ENCODE measurements around the gene KIF3A. TPM values are rescaled to one million over a fixed set of nuclear protein-coding genes. Genes with fewer than 3 reads are reported as not detected.

The KIF3A gene
- total and polyA plus RNA-seq, 2 experiments from 2014 or later = 11.2 to 19.7 TPM

GRCh38 chr5:132780577-132780976 is 43.2 kb upstream of the KIF3A start (continued):
- TF ChIP-seq EZH2 (IDR thresholded peaks at IDR 0.05; ENCODE audit: low read depth, unreplicated experiment) (no peak), EZH2phosphoT487 (IDR thresholded peaks at IDR 0.05; ENCODE audit: unreplicated experiment) (no peak)

DNA sequence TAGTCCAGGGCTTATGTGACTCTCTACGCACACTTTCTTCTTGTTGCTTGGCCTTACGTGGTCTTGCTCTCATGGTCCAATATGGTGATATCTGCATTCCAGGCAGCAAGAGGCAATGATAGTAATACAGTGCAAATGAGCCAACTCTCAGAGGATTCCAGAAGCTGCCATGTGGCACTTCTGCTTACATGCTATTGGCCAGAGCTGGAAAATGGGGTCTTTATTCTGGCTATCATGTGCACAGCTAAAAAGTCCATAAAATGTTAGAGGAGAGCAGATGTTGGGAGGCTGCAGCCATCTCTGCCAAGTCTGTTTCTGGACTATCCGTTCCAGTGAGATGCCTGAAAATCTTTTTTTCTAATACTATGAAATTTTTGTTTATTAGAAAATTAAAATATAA is 42.6 kb upstream of the KIF3A start:
- no peak for ATAC-seq
- Mint-ChIP-seq H3K4me3 (no peak overlapping the region), H3K27ac (no peak overlapping the region), H3K27me3 (ENCODE audit: insufficient read depth, low read depth, poor library complexity) (peaks cover 23% of the 10 kb centered on the region), H3K4me1 (peaks cover 24% of the 10 kb centered on the region), H3K9me3 (no peaks in the 10 kb centered on the region), H3K36me3 (ENCODE audit: low read depth) (no peaks in the 10 kb centered on the region)
- Histone ChIP-seq H3K4me3 (no peak overlapping the region), H3K36me3 (ENCODE audit: insufficient read depth) (no peaks in the 10 kb centered on the region), H2AFZ (no peak overlapping the region), H3K27me3 (ENCODE audit: insufficient read depth) (peaks cover 70% of the 10 kb centered on the region), H3K27ac (ENCODE audit: low read depth) (no peak overlapping the region), H3K4me1 (ENCODE audit: insufficient read depth) (peaks cover 18% of the 10 kb centered on the region), H3K4me2 (no peak overlapping the region), H3K79me2 (replicated peaks; ENCODE audit: insufficient read depth) (no peaks in the 10 kb centered on the region; the same call in 1 of the 2 replicates), H3K9me2 (ENCODE audit: insufficient read depth) (no peaks in the 10 kb centered on the region), H3F3A (replicated peaks; ENCODE audit: low read depth) (no peaks in the 10 kb centered on the region), H4K20me1 (replicated peaks; ENCODE audit: insufficient read depth) (0 out of 2 replicates have a peak, but pooled peaks cover 4% of the 10 kb centered on the region)
- DNase-seq (ENCODE audit: low spot score) = no peak
- TF ChIP-seq EZH2 (IDR thresholded peaks at IDR 0.05; ENCODE audit: low read depth, unreplicated experiment) = no peak
- TF ChIP-seq POLR2AphosphoS5 (IDR thresholded peaks at IDR 0.05; ENCODE audit: low read depth) = no peak
- TF ChIP-seq STAT1 (IDR thresholded peaks at IDR 0.05; ENCODE audit: unreplicated experiment) = no peak
- no peak for TF ChIP-seq ZNF331 (CRISPR knock-in tag; IDR thresholded peaks at IDR 0.05; ENCODE audit: low read depth)
- TF ChIP-seq ETS1 (IDR thresholded peaks at IDR 0.05) = no peak
- no peak for TF ChIP-seq CTCF (conservative IDR thresholded peaks at IDR 0.05; ENCODE audit: low read depth in 2 of 2)
- TF ChIP-seq, protein P1, sequence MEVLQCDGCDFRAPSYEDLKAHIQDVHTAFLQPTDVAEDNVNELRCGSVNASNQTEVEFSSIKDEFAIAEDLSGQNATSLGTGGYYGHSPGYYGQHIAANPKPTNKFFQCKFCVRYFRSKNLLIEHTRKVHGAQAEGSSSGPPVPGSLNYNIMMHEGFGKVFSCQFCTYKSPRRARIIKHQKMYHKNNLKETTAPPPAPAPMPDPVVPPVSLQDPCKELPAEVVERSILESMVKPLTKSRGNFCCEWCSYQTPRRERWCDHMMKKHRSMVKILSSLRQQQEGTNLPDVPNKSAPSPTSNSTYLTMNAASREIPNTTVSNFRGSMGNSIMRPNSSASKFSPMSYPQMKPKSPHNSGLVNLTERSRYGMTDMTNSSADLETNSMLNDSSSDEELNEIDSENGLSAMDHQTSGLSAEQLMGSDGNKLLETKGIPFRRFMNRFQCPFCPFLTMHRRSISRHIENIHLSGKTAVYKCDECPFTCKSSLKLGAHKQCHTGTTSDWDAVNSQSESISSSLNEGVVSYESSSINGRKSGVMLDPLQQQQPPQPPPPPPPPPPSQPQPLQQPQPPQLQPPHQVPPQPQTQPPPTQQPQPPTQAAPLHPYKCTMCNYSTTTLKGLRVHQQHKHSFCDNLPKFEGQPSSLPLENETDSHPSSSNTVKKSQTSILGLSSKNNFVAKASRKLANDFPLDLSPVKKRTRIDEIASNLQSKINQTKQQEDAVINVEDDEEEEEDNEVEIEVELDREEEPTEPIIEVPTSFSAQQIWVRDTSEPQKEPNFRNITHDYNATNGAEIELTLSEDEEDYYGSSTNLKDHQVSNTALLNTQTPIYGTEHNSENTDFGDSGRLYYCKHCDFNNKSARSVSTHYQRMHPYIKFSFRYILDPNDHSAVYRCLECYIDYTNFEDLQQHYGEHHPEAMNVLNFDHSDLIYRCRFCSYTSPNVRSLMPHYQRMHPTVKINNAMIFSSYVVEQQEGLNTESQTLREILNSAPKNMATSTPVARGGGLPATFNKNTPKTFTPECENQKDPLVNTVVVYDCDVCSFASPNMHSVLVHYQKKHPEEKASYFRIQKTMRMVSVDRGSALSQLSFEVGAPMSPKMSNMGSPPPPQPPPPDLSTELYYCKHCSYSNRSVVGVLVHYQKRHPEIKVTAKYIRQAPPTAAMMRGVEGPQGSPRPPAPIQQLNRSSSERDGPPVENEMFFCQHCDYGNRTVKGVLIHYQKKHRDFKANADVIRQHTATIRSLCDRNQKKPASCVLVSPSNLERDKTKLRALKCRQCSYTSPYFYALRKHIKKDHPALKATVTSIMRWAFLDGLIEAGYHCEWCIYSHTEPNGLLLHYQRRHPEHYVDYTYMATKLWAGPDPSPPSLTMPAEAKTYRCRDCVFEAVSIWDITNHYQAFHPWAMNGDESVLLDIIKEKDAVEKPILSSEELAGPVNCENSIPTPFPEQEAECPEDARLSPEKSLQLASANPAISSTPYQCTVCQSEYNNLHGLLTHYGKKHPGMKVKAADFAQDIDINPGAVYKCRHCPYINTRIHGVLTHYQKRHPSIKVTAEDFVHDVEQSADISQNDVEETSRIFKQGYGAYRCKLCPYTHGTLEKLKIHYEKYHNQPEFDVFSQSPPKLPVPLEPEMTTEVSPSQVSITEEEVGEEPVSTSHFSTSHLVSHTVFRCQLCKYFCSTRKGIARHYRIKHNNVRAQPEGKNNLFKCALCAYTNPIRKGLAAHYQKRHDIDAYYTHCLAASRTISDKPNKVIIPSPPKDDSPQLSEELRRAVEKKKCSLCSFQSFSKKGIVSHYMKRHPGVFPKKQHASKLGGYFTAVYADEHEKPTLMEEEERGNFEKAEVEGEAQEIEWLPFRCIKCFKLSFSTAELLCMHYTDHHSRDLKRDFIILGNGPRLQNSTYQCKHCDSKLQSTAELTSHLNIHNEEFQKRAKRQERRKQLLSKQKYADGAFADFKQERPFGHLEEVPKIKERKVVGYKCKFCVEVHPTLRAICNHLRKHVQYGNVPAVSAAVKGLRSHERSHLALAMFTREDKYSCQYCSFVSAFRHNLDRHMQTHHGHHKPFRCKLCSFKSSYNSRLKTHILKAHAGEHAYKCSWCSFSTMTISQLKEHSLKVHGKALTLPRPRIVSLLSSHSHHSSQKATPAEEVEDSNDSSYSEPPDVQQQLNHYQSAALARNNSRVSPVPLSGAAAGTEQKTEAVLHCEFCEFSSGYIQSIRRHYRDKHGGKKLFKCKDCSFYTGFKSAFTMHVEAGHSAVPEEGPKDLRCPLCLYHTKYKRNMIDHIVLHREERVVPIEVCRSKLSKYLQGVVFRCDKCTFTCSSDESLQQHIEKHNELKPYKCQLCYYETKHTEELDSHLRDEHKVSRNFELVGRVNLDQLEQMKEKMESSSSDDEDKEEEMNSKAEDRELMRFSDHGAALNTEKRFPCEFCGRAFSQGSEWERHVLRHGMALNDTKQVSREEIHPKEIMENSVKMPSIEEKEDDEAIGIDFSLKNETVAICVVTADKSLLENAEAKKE (CRISPR knock-in tag; IDR thresholded peaks at IDR 0.05) = no peak
- TF ChIP-seq NANOG (IDR thresholded peaks at IDR 0.05; ENCODE audit: borderline replicate concordance) = no peak
- no peak for TF ChIP-seq EZH2phosphoT487 (IDR thresholded peaks at IDR 0.05; ENCODE audit: unreplicated experiment)
- no peak for TF ChIP-seq REST (IDR thresholded peaks at IDR 0.05; ENCODE audit: unreplicated experiment)
- no peak for TF ChIP-seq CREB1 (CRISPR knock-in tag; IDR thresholded peaks at IDR 0.05; ENCODE audit: low read depth)
- TF ChIP-seq ZNF114 (CRISPR knock-in tag; IDR thresholded peaks at IDR 0.05) = no peak
- TF ChIP-seq JUNB (IDR thresholded peaks at IDR 0.05; ENCODE audit: unreplicated experiment) = no peak
